HepG2 (cell line): Measurements from ENCODE around the gene COCH. TPM values are rescaled to one million over a fixed set of nuclear protein-coding genes. Genes with fewer than 3 reads are reported as not detected.

Source experiments
- ATAC-seq: fragments of 200-7000 bp; cut with Tn5 transposase; 3 replicates; pipeline ENCODE4 v1.9.1; 2020; ENCODE audit warnings: mild to moderate bottlenecking, moderate library complexity
- BruUV-seq: library from RNA; stranded (reverse); fragments of 400-500 nt; replicated peaks from 2 replicates; lab custom pipeline; 2021; lab: Mats Ljungman, UMichigan
- CTCF ChIA-PET: fragments of 300-600 bp; formaldehyde crosslinking; extraction: SDS; loops from one replicate; lab custom pipeline; 2021; ENCODE audit warnings: low total read pairs, inconsistent platforms, low intra/inter-chr PET ratio; lab: Yijun Ruan, JAX
- POLR2A ChIA-PET: fragments of 350-600 bp; sonication (Branson Sonifier 250); formaldehyde crosslinking; loops from one replicate; lab custom pipeline; 2020; ENCODE audit warnings: antibody characterized with exemption, inconsistent platforms; lab: Yijun Ruan, JAX
- DNase-seq: peaks from one replicate; pipeline ENCODE4 v3.0.0-alpha.2; 2015; ENCODE audit warnings: low spot score
- FAIRE-seq: peaks from 3 replicates; lab custom pipeline; 2011; peaks lifted over from hg19 to GRCh38; lab: Jason Lieb, UNC
- H2AFZ ChIP-seq: one replicate; pipeline ENCODE4 v1.6.1; 2011; ENCODE audit warnings: low read length, inconsistent platforms
- H3K27ac ChIP-seq: fragments of 300-600 bp; 3 replicates; pipeline ENCODE4 v1.8.0; 2011; ENCODE audit warnings: mixed run types, mild to moderate bottlenecking, mixed read lengths, low read length, inconsistent platforms; ENCODE audit not compliant: insufficient read depth; ENCODE audit errors: extremely low read length
- H3K27me3 ChIP-seq, 2 experiments: fragments of 200-600 bp in 1 of 2; 2 replicates in 1 of 2; 3 replicates in 1 of 2; pipeline versions ENCODE4 v1.6.0 to v1.8.0; 2011; ENCODE audit warnings: low read length in 2 of 2, mild to moderate bottlenecking in 2 of 2, moderate library complexity in 2 of 2, inconsistent platforms in 1 of 2; ENCODE audit not compliant: insufficient read depth in 2 of 2, control insufficient read depth in 1 of 2
- H3K36me3 ChIP-seq, 2 experiments: fragments of 200-600 bp in 1 of 2; replicated peaks in 1 of 2; 2 replicates in 1 of 2; 3 replicates in 1 of 2; pipeline versions ENCODE4 v1.5.1 to v1.8.0; 2011; ENCODE audit warnings: low read length in 2 of 2, inconsistent platforms in 1 of 2; ENCODE audit not compliant: insufficient read depth in 2 of 2, control insufficient read depth in 1 of 2
- H3K4me1 ChIP-seq: 2 replicates; pipeline ENCODE4 v1.5.1; 2012; ENCODE audit warnings: low read length, inconsistent platforms; ENCODE audit not compliant: insufficient read depth
- H3K4me2 ChIP-seq: 2 replicates; pipeline ENCODE4 v1.6.0; 2011; ENCODE audit warnings: low read depth, low read length, inconsistent platforms
- H3K4me3 ChIP-seq, 3 experiments: fragments of 200-600 bp in 1 of 3; sonication (generic), shearing (Covaris generic) in 1 of 3; replicated peaks in 1 of 3; 2 replicates each; pipeline ENCODE4 v1.5.1; 2011 to 2016; ENCODE audit warnings: low read length in 3 of 3, inconsistent platforms in 2 of 3, low read depth in 2 of 3, mild to moderate bottlenecking in 2 of 3, control low read depth in 1 of 3, mixed read lengths in 1 of 3; ENCODE audit not compliant: insufficient read depth in 1 of 3
- H3K79me2 ChIP-seq: one replicate; pipeline ENCODE4 v1.6.1; 2011; ENCODE audit warnings: low read length, inconsistent platforms; ENCODE audit not compliant: insufficient read depth
- H3K9ac ChIP-seq: 2 replicates; pipeline ENCODE4 v1.6.0; 2011; ENCODE audit warnings: mild to moderate bottlenecking, low read depth, low read length, inconsistent platforms; ENCODE audit not compliant: insufficient read depth
- H3K9me3 ChIP-seq: 2 replicates; pipeline ENCODE4 v1.5.1; 2012; ENCODE audit warnings: mild to moderate bottlenecking, low read length
- H4K20me1 ChIP-seq: 2 replicates; pipeline ENCODE4 v1.6.0; 2011; ENCODE audit warnings: inconsistent platforms, mild to moderate bottlenecking, low read length, moderate library complexity; ENCODE audit not compliant: insufficient read depth
- AKAP8 ChIP-seq: sonication (generic); formaldehyde crosslinking; IDR thresholded peaks from 2 replicates; pipeline ENCODE4 v1.5.1; 2020; ENCODE audit warnings: mild to moderate bottlenecking, missing genetic modification reagents
- NRL ChIP-seq: sonication (generic); formaldehyde crosslinking; IDR thresholded peaks from 2 replicates; pipeline ENCODE4 v1.5.0; 2020; ENCODE audit warnings: missing genetic modification reagents, mild to moderate bottlenecking, moderate library complexity, borderline replicate concordance
- PITX1 ChIP-seq: sonication (generic); formaldehyde crosslinking; IDR thresholded peaks from 2 replicates; pipeline ENCODE4 v1.5.1; 2020; ENCODE audit warnings: mild to moderate bottlenecking, missing genetic modification reagents
- SIX1 ChIP-seq: sonication (generic); formaldehyde crosslinking; IDR thresholded peaks from 2 replicates; pipeline ENCODE4 v1.4.0; 2020; ENCODE audit warnings: missing genetic modification reagents, borderline replicate concordance
- SP4 ChIP-seq: sonication (generic); formaldehyde crosslinking; IDR thresholded peaks from 2 replicates; pipeline ENCODE4 v1.8.1; 2023; ENCODE audit warnings: mild to moderate bottlenecking, missing genetic modification reagents
- THAP9 ChIP-seq: sonication (generic); formaldehyde crosslinking; IDR thresholded peaks from 2 replicates; pipeline ENCODE4; 2020; ENCODE audit warnings: missing genetic modification reagents, mild to moderate bottlenecking, borderline replicate concordance
- ZNF280B ChIP-seq: sonication (generic); formaldehyde crosslinking; IDR thresholded peaks from 2 replicates; pipeline ENCODE4 v1.5.0; 2020; ENCODE audit warnings: missing genetic modification reagents, mild to moderate bottlenecking, borderline replicate concordance
- ZNF326 ChIP-seq: sonication (generic); formaldehyde crosslinking; IDR thresholded peaks from 2 replicates; pipeline ENCODE4 v1.4.0; 2020; ENCODE audit warnings: missing genetic modification reagents, borderline replicate concordance
- ZNF350 ChIP-seq: sonication (generic); formaldehyde crosslinking; IDR thresholded peaks from 2 replicates; pipeline ENCODE4 v1.4.0; 2020; ENCODE audit warnings: mild to moderate bottlenecking, low read depth, missing genetic modification reagents, borderline replicate concordance
- ZNF430 ChIP-seq: sonication (generic); formaldehyde crosslinking; IDR thresholded peaks from 2 replicates; pipeline ENCODE4 v1.9.0; 2021; ENCODE audit warnings: mild to moderate bottlenecking, missing genetic modification reagents
- ZNF543 ChIP-seq: sonication (generic); formaldehyde crosslinking; IDR thresholded peaks from 2 replicates; pipeline ENCODE4 v1.4.0; 2020; ENCODE audit warnings: mild to moderate bottlenecking, missing genetic modification reagents
- ZNF598 ChIP-seq: sonication (generic); formaldehyde crosslinking; IDR thresholded peaks from 2 replicates; pipeline ENCODE4 v1.5.1; 2020; ENCODE audit warnings: mild to moderate bottlenecking, missing genetic modification reagents, borderline replicate concordance
- ZNF740 ChIP-seq: sonication (generic); formaldehyde crosslinking; IDR thresholded peaks from 2 replicates; pipeline ENCODE4 v1.4.0; 2020; ENCODE audit warnings: missing genetic modification reagents
- ZNF766 ChIP-seq: sonication (generic); formaldehyde crosslinking; IDR thresholded peaks from 2 replicates; pipeline ENCODE4 v1.5.0; 2020; ENCODE audit warnings: missing genetic modification reagents, borderline replicate concordance
- WGBS: methylation state at CpG from one replicate; pipeline ENCODE4 v1.1.6; 2017; ENCODE audit warnings: low lambda C conversion rate; 5-methylcytosine and 5-hydroxymethylcytosine counted together
- in situ Hi-C: cut with HindIII; loops from 2 replicates; pipeline ENCODE4 v1.10.0; 2017; ENCODE audit warnings: low pct_unique_long_range_greater_than_20kb; ENCODE audit not compliant: extremely low pct_ligation_motif_present
- intact Hi-C: fragments of 100-400 bp; cut with micrococcal nuclease; formaldehyde crosslinking; loops from one replicate; pipeline ENCODE4 v1.10.0; 2022; ENCODE audit not compliant: unreplicated experiment
- polyA plus RNA-seq, 8 experiments: library from polyadenylated mRNA; depleted of rRNA in 3 of 8; stranded (reverse) in 7 of 8; unstranded in 1 of 8; fragments of >200 nt; fragmentation: Illumina TruSeq in 4 of 8; extraction: Trizol in 4 of 8; gene quantifications; 2 replicates each; pipeline versions ENCODE4 v1.2.1 to v1.2.3, GENCODE V29; 2011 to 2016; ENCODE audit warnings: low read depth in 4 of 8, missing spikeins in 1 of 8, mixed read lengths in 1 of 8; ENCODE audit not compliant: insufficient read depth in 1 of 8
- total RNA-seq, 5 experiments: library from RNA; depleted of rRNA; stranded (reverse); fragments of >200 nt; fragmentation: Illumina TruSeq; extraction: Trizol; gene quantifications; 2 replicates each; pipeline ENCODE4 v1.2.3, GENCODE V29; 2016; ENCODE audit warnings: low read depth in 1 of 5

COCH gene
- total and polyA plus RNA-seq, 2 of the 13 experiments (the other 11 are each of a cell fraction or from before 2014, with no cell fraction given), result 78.2 to 79.3 TPM

- no TSS peak for BruUV-seq
- FAIRE-seq, result no peak
- ChIA-PET CTCF (interaction anchor here (2.6 kb wide), 1 partner anchor 252 kb away, joined by 10 read pairs; no protein-coding TSS in a partner anchor), POLR2A (no interaction called here)
- in situ Hi-C loops (no loop called here), intact Hi-C loops (no loop called here)
- Histone ChIP-seq H3K79me2 (no peaks in the 10 kb centered on the region), H2AFZ (no peak overlapping the region), H3K27me3 (no peaks in the 10 kb centered on the region), H3K9me3 (no peaks in the 10 kb centered on the region), H3K9ac (no peak overlapping the region), H3K4me1 (peaks cover 13% of the 10 kb centered on the region), H3K36me3 (peaks cover 35 to 84% of the 10 kb centered on the region in 2 experiments), H3K4me2 (no peak overlapping the region), H3K4me3 (no peak overlapping the region), H4K20me1 (no peaks in the 10 kb centered on the region; the same call in 1 of the 2 replicates), H3K27ac (no peak overlapping the region)
- TF ChIP-seq ZNF740 (CRISPR knock-in tag), result no peak
- TF ChIP-seq ZNF280B (CRISPR knock-in tag), result no peak
- no peak for TF ChIP-seq NRL (CRISPR knock-in tag)
- no peak for TF ChIP-seq SP4 (CRISPR knock-in tag)
- TF ChIP-seq THAP9, result no peak
- TF ChIP-seq PITX1 (CRISPR knock-in tag), result no peak
- TF ChIP-seq ZNF350, result no peak
- TF ChIP-seq ZNF598 (CRISPR knock-in tag), result no peak
- no peak for TF ChIP-seq ZNF430 (CRISPR knock-in tag)
- TF ChIP-seq ZNF543 (CRISPR knock-in tag), result no peak
- no peak for TF ChIP-seq ZNF766 (CRISPR knock-in tag)
- TF ChIP-seq AKAP8 (CRISPR knock-in tag), result no peak
- no peak for TF ChIP-seq ZNF326 (CRISPR knock-in tag)
- TF ChIP-seq SIX1 (CRISPR knock-in tag), result no peak
- DNase-seq, result no peak
- WGBS, result 99% methylated on average over 1 of the region's 1 CpG
- ATAC-seq, result peak; percentile 8; the same call in 2 of the 3 replicates
These were observed 33.3 kb downstream of the COCH start for GRCh38 chr14:30907659-30908057.
